NCI-H1092 (cell line): ENCODE measurements around the gene CHCT1.
A peak's percentile ranks its signal among the peaks of the same experiment; 100 is the strongest.
"Not testable (repeated sequence)": the region's sequence is repeated elsewhere in the genome, so short reads cannot be mapped to it uniquely, and the experiment has no call there.

ENCODE experiments used
- DNase-seq: peaks from one replicate; lab custom pipeline; 2025; lab: John Stamatoyannopoulos, UW

Gene CHCT1

GRCh38 chr17:60422162-60422665, at the start of gene CHCT1:
Gene CHCT1 (plus strand): TSS chr17:60422489. CDS start chr17:60422593, 104 bp downstream.
- no peak for DNase-seq

DNA sequence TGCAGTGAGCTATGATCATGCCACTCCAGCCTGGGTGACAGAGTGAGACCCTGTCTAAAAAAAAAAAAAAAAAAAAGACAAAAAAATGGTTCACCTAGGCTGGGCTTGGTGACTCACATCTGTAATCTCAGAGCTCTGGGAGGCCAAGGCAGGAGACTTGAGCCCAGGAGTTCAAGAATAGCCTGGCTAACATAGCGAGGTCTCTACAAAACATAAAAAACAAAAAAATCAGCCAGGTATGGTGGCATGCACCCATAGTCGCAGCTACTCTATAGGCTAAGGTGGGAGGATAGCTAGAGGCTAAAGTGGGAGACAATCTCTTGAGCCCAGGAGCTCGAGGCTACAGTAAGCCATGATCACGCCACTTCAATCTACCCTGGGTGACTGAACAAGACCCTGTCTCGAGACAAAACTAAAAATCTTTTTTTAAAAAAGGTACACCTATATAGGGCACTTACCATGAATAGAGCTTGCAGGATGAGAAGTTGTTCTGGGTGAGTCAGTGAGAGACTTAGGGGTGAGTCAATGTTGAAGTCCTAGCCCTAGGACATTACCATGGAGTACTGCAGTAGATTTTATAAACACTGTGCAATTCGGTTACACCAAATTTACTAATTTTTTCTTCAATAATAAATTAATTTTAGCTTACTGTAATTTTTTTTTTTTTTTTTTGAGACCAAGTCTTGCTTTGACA, 49.4 kb upstream of the CHCT1 start:
- no peak for DNase-seq

DNA sequence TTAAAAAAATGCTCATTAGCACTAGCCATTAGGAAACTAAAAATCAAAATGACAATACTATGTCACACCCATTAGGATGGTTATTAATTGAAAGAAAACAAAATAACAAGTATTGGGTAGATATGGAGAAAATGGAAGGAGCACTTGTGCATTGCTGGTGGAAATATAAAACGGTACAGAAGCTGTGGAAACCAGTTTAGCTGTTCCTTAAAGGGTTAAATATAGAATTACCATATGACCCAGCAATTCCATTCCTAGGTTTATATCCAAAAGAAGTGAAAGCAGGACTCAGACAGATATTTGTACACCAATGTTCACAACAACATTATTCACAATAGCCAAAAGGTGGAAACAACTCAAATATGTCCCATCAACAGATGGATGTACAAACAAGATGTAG, 44.1 kb upstream of the CHCT1 start:
- not testable (repeated sequence) for DNase-seq

GRCh38 chr17:60379461-60379860, 42.8 kb upstream of the CHCT1 start:
- DNase-seq, result not testable (repeated sequence)

GRCh38 chr17:60381958-60382357, 40.3 kb upstream of the CHCT1 start:
- DNase-seq, result no peak

- peak; percentile 21 for DNase-seq
These were observed 38.9 kb upstream of the CHCT1 start for GRCh38 chr17:60383379-60383778.

DNA sequence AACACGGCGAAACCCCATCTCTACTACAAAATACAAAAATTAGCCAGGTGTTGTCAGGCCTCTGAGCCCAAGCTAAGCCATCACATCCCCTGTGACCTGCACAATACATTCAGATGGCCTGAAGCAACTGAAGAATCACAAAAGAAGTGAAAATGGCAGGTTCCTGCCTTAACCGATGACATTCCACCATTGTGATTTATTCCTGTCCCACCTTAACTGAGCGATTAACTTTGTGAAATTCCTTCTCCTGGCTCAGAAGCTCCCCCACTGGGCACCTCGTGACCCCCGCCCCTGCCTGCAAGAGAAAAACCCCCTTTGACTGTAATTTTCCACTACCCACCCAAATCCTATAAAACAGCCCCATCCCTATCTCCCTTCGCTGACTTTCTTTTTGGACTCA, 37.4 kb upstream of the CHCT1 start:
- not testable (repeated sequence) for DNase-seq

- DNase-seq, result no peak
These were observed 35.9 kb upstream of the CHCT1 start for GRCh38 chr17:60386147-60387058.

- no peak for DNase-seq
These were observed 34.6 kb upstream of the CHCT1 start for GRCh38 chr17:60387666-60388065.

DNA sequence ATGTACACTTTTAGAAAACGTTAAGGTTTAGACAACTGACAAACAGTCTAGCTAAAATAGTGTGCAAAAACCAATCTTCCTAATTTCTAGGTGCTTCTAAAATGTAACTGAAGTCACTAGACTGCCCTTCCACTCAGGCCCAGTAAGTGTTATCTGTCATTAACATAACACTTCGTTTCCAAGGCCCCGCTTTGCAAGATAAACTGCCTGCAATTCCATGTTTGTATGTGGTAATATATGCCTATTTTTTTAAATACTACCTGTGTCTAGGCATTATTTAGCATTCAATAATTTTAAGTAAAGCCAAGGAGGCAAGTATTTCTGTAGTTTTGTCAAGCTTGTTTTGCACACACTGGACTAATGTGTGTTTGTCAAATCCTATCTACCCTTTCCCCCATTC, 33.5 kb upstream of the CHCT1 start:
- no peak for DNase-seq

DNA sequence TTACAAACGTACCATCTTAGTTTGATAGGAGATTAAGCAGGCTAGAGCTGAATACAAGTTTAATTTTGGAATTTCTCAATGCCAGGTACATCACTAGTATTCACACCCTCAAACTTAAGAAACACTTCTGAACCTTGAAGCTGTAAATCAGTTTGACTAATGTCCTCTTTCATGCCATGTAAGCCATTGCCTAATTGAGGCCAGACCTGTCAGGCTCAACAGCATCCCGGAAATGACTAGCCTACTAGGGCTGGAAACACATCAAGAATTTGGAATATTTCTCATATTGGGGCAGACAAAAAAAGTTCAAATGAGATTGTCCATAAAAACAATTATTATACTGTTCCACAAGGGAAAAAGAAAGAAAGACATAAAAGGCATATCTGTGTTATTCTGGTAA, 32.1 kb upstream of the CHCT1 start:
- DNase-seq, result no peak

- DNase-seq, result no peak
These were observed 31.3 kb upstream of the CHCT1 start for GRCh38 chr17:60390925-60391470.

GRCh38 chr17:60391471-60392041, 30.7 kb upstream of the CHCT1 start:
- no peak for DNase-seq

- DNase-seq, result peak; percentile 95
These were observed 30.0 kb upstream of the CHCT1 start, which contains the start of gene USP32 for GRCh38 chr17:60392042-60392844. Gene USP32 (minus strand): TSS chr17:60392133. CDS start chr17:60391939, 194 bp downstream.

- peak; percentile 45 for DNase-seq
These were observed 29.2 kb upstream of the CHCT1 start for GRCh38 chr17:60392845-60393702.

- DNase-seq, result no peak
These were observed 28.2 kb upstream of the CHCT1 start for GRCh38 chr17:60393840-60394723.

GRCh38 chr17:60395508-60396065, 26.7 kb upstream of the CHCT1 start:
- DNase-seq, result no peak

DNA sequence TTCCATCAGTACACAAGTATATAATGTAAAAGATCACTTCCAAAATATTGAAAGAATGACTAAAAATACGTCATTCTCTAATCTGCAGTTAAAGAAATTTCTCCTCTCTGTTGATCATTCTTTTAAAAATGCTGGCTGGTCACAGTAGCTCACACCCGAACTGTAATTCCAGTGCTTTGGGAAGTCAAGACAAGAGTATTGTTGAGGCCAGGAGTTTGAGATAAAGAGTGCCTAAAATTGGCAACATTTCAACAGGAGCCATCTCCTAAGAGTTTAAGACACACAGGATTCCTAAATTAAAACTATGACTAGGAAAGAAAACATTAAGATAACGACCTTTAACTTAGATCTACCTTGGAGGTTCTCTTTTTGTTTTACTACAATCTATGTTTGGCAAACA, 25.9 kb upstream of the CHCT1 start:
- no peak for DNase-seq
